Epithelial cell of esophagus (primary cell): ENCODE results near the gene LMCD1.

Experiments
- DNase-seq: peaks from one replicate; pipeline ENCODE4 v3.0.0; 2010; ENCODE audit warnings: low read depth
- H3K4me3 ChIP-seq: 2 replicates; pipeline ENCODE4 v1.5.1; 2011; ENCODE audit warnings: mild to moderate bottlenecking, low read length, control low read depth
- TF ChIP-seq, protein P1 (sequence below): IDR thresholded peaks from 2 replicates; pipeline ENCODE4 v1.5.1; 2011; ENCODE audit warnings: low read depth, mild to moderate bottlenecking, low read length, control low read depth, inconsistent platforms; ENCODE audit not compliant: insufficient read depth; ENCODE audit errors: missing control alignments

Gene LMCD1

DNA sequence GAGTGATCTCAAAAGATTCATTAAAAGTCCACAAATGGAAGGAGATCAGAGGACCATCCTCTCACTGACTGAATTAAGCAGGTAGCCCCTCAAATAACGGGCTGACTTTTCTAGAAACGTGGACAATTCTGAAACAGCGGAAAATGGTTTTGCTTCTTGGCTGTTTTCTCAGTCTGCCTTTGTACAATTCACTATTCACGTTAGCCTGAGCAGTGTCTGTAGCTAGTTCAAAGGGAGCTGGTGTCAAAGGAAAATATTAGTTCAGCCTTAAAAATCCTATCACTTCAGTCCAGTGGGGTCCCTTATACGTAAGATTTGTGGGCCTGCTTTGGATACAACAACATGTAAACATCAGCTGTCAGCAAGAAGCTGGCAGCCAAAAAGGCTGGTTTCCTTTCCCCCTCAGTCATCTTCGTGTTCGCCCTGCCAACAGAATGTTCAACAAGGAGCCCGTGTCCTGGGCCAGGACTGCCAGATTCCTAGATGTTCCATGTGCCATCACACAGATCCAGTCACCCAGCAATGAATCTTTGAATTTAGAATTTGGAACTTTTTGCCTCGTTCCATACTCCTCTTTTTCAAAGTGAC lies 19.3 kb downstream of the LMCD1 start:
- H3K4me3 ChIP-seq, result no peak overlapping the region
- TF ChIP-seq, protein P1, sequence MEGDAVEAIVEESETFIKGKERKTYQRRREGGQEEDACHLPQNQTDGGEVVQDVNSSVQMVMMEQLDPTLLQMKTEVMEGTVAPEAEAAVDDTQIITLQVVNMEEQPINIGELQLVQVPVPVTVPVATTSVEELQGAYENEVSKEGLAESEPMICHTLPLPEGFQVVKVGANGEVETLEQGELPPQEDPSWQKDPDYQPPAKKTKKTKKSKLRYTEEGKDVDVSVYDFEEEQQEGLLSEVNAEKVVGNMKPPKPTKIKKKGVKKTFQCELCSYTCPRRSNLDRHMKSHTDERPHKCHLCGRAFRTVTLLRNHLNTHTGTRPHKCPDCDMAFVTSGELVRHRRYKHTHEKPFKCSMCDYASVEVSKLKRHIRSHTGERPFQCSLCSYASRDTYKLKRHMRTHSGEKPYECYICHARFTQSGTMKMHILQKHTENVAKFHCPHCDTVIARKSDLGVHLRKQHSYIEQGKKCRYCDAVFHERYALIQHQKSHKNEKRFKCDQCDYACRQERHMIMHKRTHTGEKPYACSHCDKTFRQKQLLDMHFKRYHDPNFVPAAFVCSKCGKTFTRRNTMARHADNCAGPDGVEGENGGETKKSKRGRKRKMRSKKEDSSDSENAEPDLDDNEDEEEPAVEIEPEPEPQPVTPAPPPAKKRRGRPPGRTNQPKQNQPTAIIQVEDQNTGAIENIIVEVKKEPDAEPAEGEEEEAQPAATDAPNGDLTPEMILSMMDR, result no peak
- DNase-seq, result no peak

DNA sequence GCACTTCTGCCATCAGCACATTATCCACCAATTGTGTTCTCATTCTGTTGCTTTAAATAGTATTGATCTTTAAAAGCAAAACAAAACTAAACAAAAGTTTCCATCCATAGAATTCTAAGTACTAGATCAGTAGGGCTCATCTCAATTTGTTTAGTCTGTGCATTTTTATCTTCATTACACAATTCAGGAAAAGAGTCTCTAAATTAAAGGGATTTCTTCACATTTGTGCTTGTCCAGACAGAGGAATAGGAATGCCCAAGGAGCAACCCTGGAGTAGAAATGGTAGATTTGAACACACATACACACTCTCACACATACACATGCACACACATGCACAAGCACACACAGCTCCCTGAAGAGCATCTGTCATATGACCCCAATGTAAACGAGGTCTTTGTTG lies 21.4 kb downstream of the LMCD1 start:
- DNase-seq, result no peak
- no peak overlapping the region for H3K4me3 ChIP-seq
- TF ChIP-seq, protein P1, result no peak

DNA sequence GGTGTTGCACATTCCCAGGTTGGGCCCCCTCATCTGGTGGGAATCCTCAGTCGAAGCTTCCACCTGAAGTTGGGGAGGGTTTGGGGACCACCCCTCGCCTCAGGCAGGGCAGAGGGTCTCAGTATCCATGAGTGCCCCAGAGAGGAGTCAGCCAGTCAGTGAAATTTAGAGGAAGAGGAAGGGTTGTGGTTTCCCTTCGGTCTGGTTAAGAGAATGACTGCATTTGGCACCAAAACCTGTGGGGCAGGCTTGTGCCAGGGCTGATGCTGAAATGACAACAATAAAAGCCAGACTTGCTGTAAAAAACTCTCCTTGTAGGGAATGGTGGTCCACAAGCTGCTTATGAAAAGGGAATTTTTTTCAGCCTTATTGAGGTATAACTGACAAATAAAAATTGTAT lies 22.6 kb downstream of the LMCD1 start:
- peak; percentile 38 for DNase-seq
- no peak overlapping the region for H3K4me3 ChIP-seq
- TF ChIP-seq, protein P1, result no peak

DNA sequence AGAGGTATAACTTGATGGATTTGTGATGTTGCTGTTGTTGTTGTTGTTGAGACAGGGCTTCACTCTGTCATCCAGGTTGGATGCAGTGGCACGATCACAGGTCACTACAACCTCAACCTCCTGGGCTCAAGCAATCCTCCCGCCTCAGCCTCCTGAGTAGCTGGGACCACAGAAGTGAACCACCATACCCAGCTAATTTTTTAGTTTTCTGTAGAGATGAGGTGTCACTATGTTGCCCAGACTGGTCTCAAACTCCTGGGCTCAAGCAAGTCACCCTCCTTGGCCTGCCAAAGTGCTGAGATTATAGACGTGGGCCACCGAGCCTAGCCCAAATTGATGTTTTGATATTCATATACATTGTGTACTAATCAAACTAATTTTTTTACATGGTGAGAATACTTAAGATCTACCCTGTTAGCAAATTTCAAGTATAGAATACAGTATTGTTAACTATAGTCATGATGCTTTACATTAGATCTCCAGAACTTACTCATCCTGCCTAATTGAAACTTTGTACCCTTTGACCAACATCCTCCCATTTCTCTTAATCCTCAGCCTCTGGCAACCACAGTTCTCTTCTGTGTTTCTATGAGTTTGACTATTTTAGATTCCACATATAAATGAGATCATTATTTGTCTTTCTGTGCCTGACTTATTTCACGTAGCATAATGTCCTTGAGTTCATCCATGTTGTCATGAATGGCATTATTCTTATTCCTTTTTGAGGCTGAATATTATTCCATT lies 23.2 kb downstream of the LMCD1 start:
- no peak overlapping the region for H3K4me3 ChIP-seq
- TF ChIP-seq, protein P1, result no peak
- peak; percentile 14 for DNase-seq

DNA sequence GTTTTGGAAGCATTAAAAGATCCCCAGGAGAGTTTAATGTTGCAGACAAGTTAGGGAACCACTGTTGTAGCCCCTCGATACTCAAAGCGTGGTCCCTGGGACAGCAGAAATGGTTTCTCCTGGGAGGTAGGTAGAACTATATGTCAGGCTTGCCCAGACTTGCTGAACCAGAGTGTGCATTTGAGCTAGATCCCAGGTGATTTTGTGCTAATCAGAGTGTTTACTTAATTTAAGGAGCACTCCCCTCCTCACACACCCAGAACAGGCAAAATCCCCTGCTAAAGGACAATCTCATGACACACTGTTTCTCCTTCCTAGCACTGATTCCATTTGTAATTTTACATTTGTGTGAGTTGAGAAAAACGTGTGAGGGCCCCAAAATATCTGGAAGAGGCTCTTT lies 24.3 kb downstream of the LMCD1 start:
- H3K4me3 ChIP-seq, result no peak overlapping the region
- TF ChIP-seq, protein P1, result no peak
- peak; percentile 25 for DNase-seq

DNA sequence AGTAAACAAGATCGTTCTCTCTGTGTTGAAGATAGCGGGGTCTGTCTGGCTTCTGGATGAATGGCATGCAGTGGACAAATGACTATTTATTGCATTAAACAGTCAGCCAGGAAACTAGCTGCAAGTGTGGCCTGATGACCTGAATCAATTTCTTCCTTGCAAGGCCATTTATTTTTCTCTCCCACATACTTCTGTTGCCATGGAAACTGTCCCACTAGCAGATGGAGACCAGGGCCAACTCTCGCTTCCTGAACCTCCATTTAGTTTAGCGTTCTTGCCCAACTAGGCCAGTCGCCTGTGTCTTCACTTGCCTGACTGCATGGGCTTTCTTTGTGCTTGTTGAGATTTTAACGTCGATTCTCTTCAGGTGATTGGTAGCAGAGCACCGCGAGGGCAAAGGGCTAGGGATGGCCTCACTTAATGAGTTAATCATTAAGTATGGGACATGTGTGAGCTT lies 27.6 kb downstream of the LMCD1 start:
- DNase-seq, result no peak
- H3K4me3 ChIP-seq, result no peak overlapping the region
- TF ChIP-seq, protein P1, result no peak
